Endometrium (tissue), 2 donors: Measurements from ENCODE around the gene SFXN4.
"Not testable (repeated sequence)": the region's sequence is repeated elsewhere in the genome, so short reads cannot be mapped to it uniquely, and the experiment has no call there.

ENCODE experiments used
- FAIRE-seq: peaks from 2 replicates; lab custom pipeline; 2012; peaks lifted over from hg19 to GRCh38; lab: Jason Lieb, UNC
- donor health status: control.
- donor health status: control.

SFXN4 gene

GRCh38 chr10:119190954-119191785 lies 25.7 kb upstream of the SFXN4 start:
- FAIRE-seq, result no peak

GRCh38 chr10:119190353-119190752 lies 24.8 kb upstream of the SFXN4 start:
- no peak for FAIRE-seq

GRCh38 chr10:119189811-119190282 lies 24.3 kb upstream of the SFXN4 start:
- FAIRE-seq, result no peak

GRCh38 chr10:119183664-119184412 lies 18.3 kb upstream of the SFXN4 start:
- no peak for FAIRE-seq

- FAIRE-seq, result not testable (repeated sequence)
These were observed 15.4 kb upstream of the SFXN4 start for GRCh38 chr10:119180850-119181400.

GRCh38 chr10:119178372-119179119 lies 13.0 kb upstream of the SFXN4 start, which contains the start of gene PRDX3:
Gene PRDX3 (minus strand): TSS chr10:119178812. CDS start chr10:119178790, 22 bp downstream.
- no peak for FAIRE-seq

GRCh38 chr10:119177708-119178371 lies 12.3 kb upstream of the SFXN4 start:
- no peak for FAIRE-seq

GRCh38 chr10:119176166-119176565 lies 10.7 kb upstream of the SFXN4 start:
- FAIRE-seq, result no peak

GRCh38 chr10:119174109-119174508 lies 8.6 kb upstream of the SFXN4 start:
- no peak for FAIRE-seq

- no peak for FAIRE-seq
These were observed 1.5 kb upstream of the SFXN4 start for GRCh38 chr10:119167041-119167440.

- FAIRE-seq, result no peak
These were observed 1.1 kb upstream of the SFXN4 start for GRCh38 chr10:119166564-119166963.

GRCh38 chr10:119166118-119166500 lies 595 bp upstream of the SFXN4 start:
- no peak for FAIRE-seq

- FAIRE-seq, result no peak
These were observed 2.9 kb downstream of the SFXN4 start for GRCh38 chr10:119162452-119163092.

GRCh38 chr10:119161680-119162451 lies 3.6 kb downstream of the SFXN4 start:
- FAIRE-seq, result no peak

- FAIRE-seq, result no peak
These were observed 6.2 kb downstream of the SFXN4 start for GRCh38 chr10:119159332-119159731.

- no peak for FAIRE-seq
These were observed 11.9 kb downstream of the SFXN4 start for GRCh38 chr10:119153661-119154060.

- FAIRE-seq, result no peak
These were observed 12.5 kb downstream of the SFXN4 start for GRCh38 chr10:119153041-119153440.

- not testable (repeated sequence) for FAIRE-seq
These were observed 13.9 kb downstream of the SFXN4 start for GRCh38 chr10:119151601-119152000.

- FAIRE-seq, result no peak
These were observed 15.8 kb downstream of the SFXN4 start for GRCh38 chr10:119149729-119150128.

GRCh38 chr10:119149157-119149556 lies 16.4 kb downstream of the SFXN4 start:
- no peak for FAIRE-seq
